NB4 (cell line): Measurements from ENCODE around the gene MGLL.

ENCODE experiments used
- CTCF ChIP-seq: IDR thresholded peaks from one replicate; pipeline ENCODE4 v1.5.1; 2012; ENCODE audit warnings: low read depth, low read length
- MAX ChIP-seq: IDR thresholded peaks from 2 replicates; pipeline ENCODE4 v1.6.1; 2011; ENCODE audit warnings: low read depth, low read length
- MYC ChIP-seq: IDR thresholded peaks from 2 replicates; pipeline ENCODE4 v1.6.1; 2011; ENCODE audit warnings: low read depth, low read length
- POLR2A ChIP-seq: IDR thresholded peaks from 2 replicates; pipeline ENCODE4 v1.6.1; 2011; ENCODE audit warnings: mild to moderate bottlenecking; ENCODE audit not compliant: insufficient read length; ENCODE audit errors: extremely low read depth

- no peak for TF ChIP-seq CTCF
- TF ChIP-seq POLR2A: no peak
- peak; percentile 92 for TF ChIP-seq MYC
- TF ChIP-seq MAX: peak; percentile 95
These were observed 21.8 kb downstream of the MGLL start for GRCh38 chr3:127800508-127800907.
